Iris pigment epithelial cell (primary cell): Measurements from ENCODE around the gene GCNT2.
"Not testable (repeated sequence)": the region's sequence is repeated elsewhere in the genome, so short reads cannot be mapped to it uniquely, and the experiment has no call there.

Experiments
- DNase-seq: peaks from one replicate; pipeline ENCODE4 v3.0.0-alpha.2; 2011; ENCODE audit warnings: low read depth

The GCNT2 gene

GRCh38 chr6:10521104-10521808 lies at the start of gene GCNT2:
GCNT2 (plus strand) TSS chr6:10521351; CDS start chr6:10528912, 7,561 bp downstream.
- peak; percentile 75 for DNase-seq

GRCh38 chr6:10472634-10473033 lies 48.5 kb upstream of the GCNT2 start:
- DNase-seq: no peak

GRCh38 chr6:10478187-10479040 lies 42.7 kb upstream of the GCNT2 start:
- peak; percentile 38 for DNase-seq

- DNase-seq: no peak
Measured at GRCh38 chr6:10479939-10480700, 41.0 kb upstream of the GCNT2 start.

GRCh38 chr6:10481101-10481500 lies 40.0 kb upstream of the GCNT2 start:
- no peak for DNase-seq

- no peak for DNase-seq
Measured at GRCh38 chr6:10482636-10483257, 38.4 kb upstream of the GCNT2 start.

GRCh38 chr6:10484912-10485311 lies 36.2 kb upstream of the GCNT2 start:
- no peak for DNase-seq

GRCh38 chr6:10485406-10485805 lies 35.7 kb upstream of the GCNT2 start:
- DNase-seq: no peak

- DNase-seq: no peak
Measured at GRCh38 chr6:10486215-10486614, 34.9 kb upstream of the GCNT2 start.

- DNase-seq: not testable (repeated sequence)
Measured at GRCh38 chr6:10486944-10487588, 34.1 kb upstream of the GCNT2 start.

- no peak for DNase-seq
Measured at GRCh38 chr6:10487668-10488327, 33.4 kb upstream of the GCNT2 start.

- DNase-seq: no peak
Measured at GRCh38 chr6:10491463-10491862, 29.7 kb upstream of the GCNT2 start.

GRCh38 chr6:10491905-10492304 lies 29.2 kb upstream of the GCNT2 start:
- not testable (repeated sequence) for DNase-seq

- DNase-seq: no peak
Measured at GRCh38 chr6:10495029-10495428, 26.1 kb upstream of the GCNT2 start.

GRCh38 chr6:10505529-10505928 lies 15.6 kb upstream of the GCNT2 start:
- no peak for DNase-seq

- no peak for DNase-seq
Measured at GRCh38 chr6:10507298-10507697, 13.9 kb upstream of the GCNT2 start.

GRCh38 chr6:10507715-10508114 lies 13.4 kb upstream of the GCNT2 start:
- no peak for DNase-seq

- peak; percentile 46 for DNase-seq
Measured at GRCh38 chr6:10510592-10511367, 10.4 kb upstream of the GCNT2 start.

- DNase-seq: peak; percentile 30
Measured at GRCh38 chr6:10511477-10511876, 9.7 kb upstream of the GCNT2 start.

GRCh38 chr6:10513544-10513943 lies 7.6 kb upstream of the GCNT2 start:
- no peak for DNase-seq
